ENCODE data around the gene GZMM.

Gene GZMM

DNA sequence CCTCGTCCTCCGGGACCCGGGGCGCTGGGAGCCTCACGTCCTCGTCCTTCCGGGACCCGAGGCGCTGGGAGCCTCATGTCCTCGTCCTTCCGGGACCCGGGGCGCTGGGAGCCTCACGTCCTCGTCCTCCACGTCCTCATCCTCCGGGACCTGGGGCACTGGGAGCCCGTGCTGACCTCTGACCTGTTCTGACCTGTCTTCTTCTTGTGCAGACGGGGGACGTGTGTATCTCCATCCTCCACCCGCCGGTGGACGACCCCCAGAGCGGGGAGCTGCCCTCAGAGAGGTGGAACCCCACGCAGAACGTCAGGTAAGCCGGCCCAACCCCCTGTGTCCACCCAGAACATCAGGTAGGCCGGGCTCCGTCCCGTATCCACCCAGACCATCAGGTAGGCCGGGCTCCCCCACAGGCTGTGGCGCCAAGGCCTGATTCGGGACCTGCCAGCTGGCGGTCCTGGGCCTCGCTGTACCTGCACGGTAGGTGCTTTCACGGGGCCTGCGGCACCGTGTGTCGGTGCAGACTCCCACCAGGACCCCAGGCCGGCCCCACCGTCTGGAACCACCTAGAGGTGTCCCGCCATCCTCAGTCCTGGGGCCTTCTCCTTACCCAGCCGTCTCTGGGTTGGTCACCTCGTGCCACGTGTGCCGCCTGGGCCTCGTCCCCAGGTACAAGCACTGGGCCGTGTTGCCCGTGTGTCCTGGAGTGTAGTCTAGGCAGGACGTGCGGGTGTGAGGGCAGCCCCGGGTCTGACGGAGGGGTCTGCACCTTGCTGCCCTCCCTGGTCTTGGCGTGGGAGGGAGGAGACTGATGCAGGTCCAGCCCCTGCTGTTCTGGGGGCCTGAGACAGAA lies 7.6 kb upstream of the GZMM start (continued):
- TF ChIP-seq, protein P1, sequence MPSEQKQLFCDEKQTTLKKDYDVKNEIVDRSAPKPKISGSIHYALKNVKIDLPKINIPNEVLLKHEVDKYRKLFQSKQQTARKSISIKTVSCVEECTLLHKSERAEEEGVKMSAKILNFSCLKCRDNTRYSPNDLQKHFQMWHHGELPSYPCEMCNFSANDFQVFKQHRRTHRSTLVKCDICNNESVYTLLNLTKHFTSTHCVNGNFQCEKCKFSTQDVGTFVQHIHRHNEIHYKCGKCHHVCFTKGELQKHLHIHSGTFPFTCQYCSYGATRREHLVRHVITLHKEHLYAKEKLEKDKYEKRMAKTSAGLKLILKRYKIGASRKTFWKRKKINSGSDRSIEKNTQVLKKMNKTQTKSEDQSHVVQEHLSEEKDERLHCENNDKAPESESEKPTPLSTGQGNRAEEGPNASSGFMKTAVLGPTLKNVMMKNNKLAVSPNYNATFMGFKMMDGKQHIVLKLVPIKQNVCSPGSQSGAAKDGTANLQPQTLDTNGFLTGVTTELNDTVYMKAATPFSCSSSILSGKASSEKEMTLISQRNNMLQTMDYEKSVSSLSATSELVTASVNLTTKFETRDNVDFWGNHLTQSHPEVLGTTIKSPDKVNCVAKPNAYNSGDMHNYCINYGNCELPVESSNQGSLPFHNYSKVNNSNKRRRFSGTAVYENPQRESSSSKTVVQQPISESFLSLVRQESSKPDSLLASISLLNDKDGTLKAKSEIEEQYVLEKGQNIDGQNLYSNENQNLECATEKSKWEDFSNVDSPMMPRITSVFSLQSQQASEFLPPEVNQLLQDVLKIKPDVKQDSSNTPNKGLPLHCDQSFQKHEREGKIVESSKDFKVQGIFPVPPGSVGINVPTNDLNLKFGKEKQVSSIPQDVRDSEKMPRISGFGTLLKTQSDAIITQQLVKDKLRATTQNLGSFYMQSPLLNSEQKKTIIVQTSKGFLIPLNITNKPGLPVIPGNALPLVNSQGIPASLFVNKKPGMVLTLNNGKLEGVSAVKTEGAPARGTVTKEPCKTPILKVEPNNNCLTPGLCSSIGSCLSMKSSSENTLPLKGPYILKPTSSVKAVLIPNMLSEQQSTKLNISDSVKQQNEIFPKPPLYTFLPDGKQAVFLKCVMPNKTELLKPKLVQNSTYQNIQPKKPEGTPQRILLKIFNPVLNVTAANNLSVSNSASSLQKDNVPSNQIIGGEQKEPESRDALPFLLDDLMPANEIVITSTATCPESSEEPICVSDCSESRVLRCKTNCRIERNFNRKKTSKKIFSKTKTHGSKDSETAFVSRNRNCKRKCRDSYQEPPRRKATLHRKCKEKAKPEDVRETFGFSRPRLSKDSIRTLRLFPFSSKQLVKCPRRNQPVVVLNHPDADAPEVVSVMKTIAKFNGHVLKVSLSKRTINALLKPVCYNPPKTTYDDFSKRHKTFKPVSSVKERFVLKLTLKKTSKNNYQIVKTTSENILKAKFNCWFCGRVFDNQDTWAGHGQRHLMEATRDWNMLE (tag by site-specific recombination; conservative IDR thresholded peaks at IDR 0.05; ENCODE audit: low read depth): no peak
- TF ChIP-seq ZNF148 (tag by site-specific recombination; IDR thresholded peaks at IDR 0.05; ENCODE audit: borderline replicate concordance) (no peak), RBAK (tag by site-specific recombination; IDR thresholded peaks at IDR 0.05) (no peak), KLF8 (tag by site-specific recombination; IDR thresholded peaks at IDR 0.05) (no peak)

GRCh38 chr19:536881-537404 lies 6.9 kb upstream of the GZMM start:
- CTCF ChIA-PET: no interaction called here
- TF ChIP-seq ZNF580 (tag by site-specific recombination; IDR thresholded peaks at IDR 0.05): no peak
- TF ChIP-seq TRIM28 (IDR thresholded peaks at IDR 0.05; ENCODE audit: borderline replicate concordance, low read length): no peak
- TF ChIP-seq, protein P2, sequence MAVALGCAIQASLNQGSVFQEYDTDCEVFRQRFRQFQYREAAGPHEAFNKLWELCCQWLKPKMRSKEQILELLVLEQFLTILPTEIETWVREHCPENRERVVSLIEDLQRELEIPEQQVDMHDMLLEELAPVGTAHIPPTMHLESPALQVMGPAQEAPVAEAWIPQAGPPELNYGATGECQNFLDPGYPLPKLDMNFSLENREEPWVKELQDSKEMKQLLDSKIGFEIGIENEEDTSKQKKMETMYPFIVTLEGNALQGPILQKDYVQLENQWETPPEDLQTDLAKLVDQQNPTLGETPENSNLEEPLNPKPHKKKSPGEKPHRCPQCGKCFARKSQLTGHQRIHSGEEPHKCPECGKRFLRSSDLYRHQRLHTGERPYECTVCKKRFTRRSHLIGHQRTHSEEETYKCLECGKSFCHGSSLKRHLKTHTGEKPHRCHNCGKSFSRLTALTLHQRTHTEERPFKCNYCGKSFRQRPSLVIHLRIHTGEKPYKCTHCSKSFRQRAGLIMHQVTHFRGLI (tag by site-specific recombination; IDR thresholded peaks at IDR 0.05): no peak
- TF ChIP-seq ZNF658 (tag by site-specific recombination; IDR thresholded peaks at IDR 0.05): no peak
- no peak for TF ChIP-seq ZNF10 (tag by site-specific recombination; IDR thresholded peaks at IDR 0.05)
- no peak for TF ChIP-seq ZNF18 (tag by site-specific recombination; IDR thresholded peaks at IDR 0.05)
- Histone ChIP-seq H3K9me3 (ENCODE audit: control insufficient read depth, insufficient read depth, low read depth, low read length) (no peaks in the 10 kb centered on the region), H3K4me3 (ENCODE audit: low read depth, low read length) (no peak overlapping the region), H3K36me3 (ENCODE audit: control insufficient read depth in 2 of 2, insufficient read depth in 1 of 2, low read length in 2 of 2) (peaks cover 6 to 53% of the 10 kb centered on the region in 2 experiments; a peak in 2 of 3 replicates), H3K27ac (ENCODE audit: extremely low read depth, low read depth, low read length) (no peak overlapping the region), H3K4me1 (ENCODE audit: control insufficient read depth, insufficient read depth, low read length) (peaks cover 7% of the 10 kb centered on the region)
- POLR2A ChIA-PET: no interaction called here
